Measurements from ENCODE around the gene ZNF506. TPM values are rescaled to one million over a fixed set of nuclear protein-coding genes. Genes with fewer than 3 reads are reported as not detected.

Gene ZNF506
- total RNA-seq, 1 donor from 2014 or later: 22.0 TPM

- DNase-seq (ENCODE audit: low spot score, unreplicated experiment): no peak
- Mint-ChIP-seq H3K36me3 (ENCODE audit: insufficient read depth) (no peaks in the 10 kb centered on the region), H3K4me3 (ENCODE audit: low read depth) (no peak overlapping the region), H3K4me1 (ENCODE audit: low read depth) (no peaks in the 10 kb centered on the region), H3K27ac (no peak overlapping the region), H3K9me3 (ENCODE audit: low read depth) (no peaks in the 10 kb centered on the region), H3K27me3 (no peaks in the 10 kb centered on the region)
- no peak for TF ChIP-seq CTCF (IDR thresholded peaks at IDR 0.05; ENCODE audit: unreplicated experiment)
Observed at GRCh38 chr19:19758164-19758563, 63.4 kb downstream of the ZNF506 start.

- DNase-seq (ENCODE audit: low spot score, unreplicated experiment): no peak
- Mint-ChIP-seq H3K4me1 (ENCODE audit: low read depth) (no peaks in the 10 kb centered on the region), H3K9me3 (ENCODE audit: low read depth) (no peaks in the 10 kb centered on the region), H3K27me3 (no peaks in the 10 kb centered on the region), H3K27ac (no peak overlapping the region), H3K36me3 (ENCODE audit: insufficient read depth) (no peaks in the 10 kb centered on the region), H3K4me3 (ENCODE audit: low read depth) (no peak overlapping the region)
- no peak for TF ChIP-seq CTCF (IDR thresholded peaks at IDR 0.05; ENCODE audit: unreplicated experiment)
Observed at GRCh38 chr19:19752760-19753403, 68.7 kb downstream of the ZNF506 start.

DNA sequence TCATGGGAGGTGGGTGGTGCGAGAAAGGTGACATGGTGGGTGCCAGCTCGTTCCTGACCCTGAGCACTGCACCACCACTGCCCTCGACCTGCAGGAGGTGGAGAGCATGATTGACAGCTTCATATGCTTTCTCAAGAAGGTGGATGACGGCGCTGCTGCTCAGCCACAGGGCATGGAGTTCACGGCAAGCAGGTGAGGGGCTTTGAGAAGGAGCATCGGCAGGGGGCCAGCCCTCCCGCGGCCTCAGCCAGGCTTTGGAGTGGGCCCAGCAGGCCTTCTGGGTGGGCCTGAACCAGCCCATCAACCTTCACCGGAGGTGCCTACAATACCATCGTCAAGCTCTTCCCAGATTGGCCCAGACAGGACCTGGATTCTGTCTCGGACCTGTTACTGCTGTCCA is 69.7 kb downstream of the ZNF506 start:
- Mint-ChIP-seq H3K36me3 (ENCODE audit: insufficient read depth) (no peaks in the 10 kb centered on the region), H3K4me3 (ENCODE audit: low read depth) (no peak overlapping the region)

DNA sequence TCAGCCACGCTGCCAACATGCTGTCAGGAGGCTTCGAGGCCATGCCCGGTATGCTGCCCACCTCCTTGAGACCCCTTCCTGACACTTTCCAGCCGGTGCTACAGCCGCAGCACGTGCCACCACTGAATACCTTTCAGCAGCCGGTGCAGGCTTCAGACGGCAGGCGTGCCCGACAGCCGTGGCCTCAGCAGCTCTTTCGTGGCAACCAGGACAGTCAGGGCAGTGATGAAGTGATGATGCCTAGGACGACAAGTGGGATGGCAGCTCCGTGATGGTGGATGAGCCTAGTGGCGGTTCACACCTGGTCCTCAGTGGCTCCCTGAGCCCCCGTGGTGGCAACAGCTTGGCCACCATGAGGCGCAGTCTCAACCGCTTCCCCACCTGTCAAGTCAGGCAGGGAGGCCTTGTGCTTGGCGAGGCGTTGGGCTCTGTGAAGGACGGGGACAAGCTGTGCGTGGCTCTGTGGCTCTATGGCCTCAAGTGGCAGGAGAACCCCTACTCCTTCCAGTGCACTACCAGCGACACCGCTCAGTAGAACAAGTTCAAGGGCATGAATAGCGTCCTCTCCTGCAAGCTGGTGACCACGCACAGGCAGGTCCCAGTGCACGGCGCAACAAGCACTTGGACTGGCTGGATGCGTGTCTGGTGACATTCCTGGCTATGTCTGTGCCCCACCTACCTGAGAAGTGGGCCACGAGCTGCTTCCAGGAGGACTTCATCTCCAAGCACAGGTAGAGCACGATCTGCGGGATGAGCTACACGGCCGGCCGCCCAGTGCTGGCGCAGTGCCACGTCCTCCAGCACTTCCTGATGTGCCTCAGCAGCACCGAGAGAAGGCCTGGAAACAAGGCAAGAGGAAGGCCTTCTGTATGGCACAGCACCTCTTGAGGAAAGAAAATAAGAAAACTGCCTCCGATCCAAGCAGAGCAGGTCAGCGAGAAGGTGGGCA is 70.4 kb downstream of the ZNF506 start:
- no peak for DNase-seq (ENCODE audit: low spot score, unreplicated experiment)
- no peaks in the 10 kb centered on the region for H3K9me3 Mint-ChIP-seq (ENCODE audit: low read depth)
- no peaks in the 10 kb centered on the region for H3K36me3 Mint-ChIP-seq (ENCODE audit: insufficient read depth)
- TF ChIP-seq CTCF (IDR thresholded peaks at IDR 0.05; ENCODE audit: unreplicated experiment): no peak
- H3K4me1 Mint-ChIP-seq (ENCODE audit: low read depth): no peaks in the 10 kb centered on the region
- no peak overlapping the region for H3K4me3 Mint-ChIP-seq (ENCODE audit: low read depth)
- H3K27me3 Mint-ChIP-seq: no peaks in the 10 kb centered on the region
- H3K27ac Mint-ChIP-seq: no peak overlapping the region

More for the DNA sequence above, 69.7 kb downstream of the ZNF506 start:
- DNase-seq (ENCODE audit: low spot score, unreplicated experiment): no peak
- Mint-ChIP-seq H3K27ac (no peak overlapping the region), H3K4me1 (ENCODE audit: low read depth) (no peaks in the 10 kb centered on the region), H3K9me3 (ENCODE audit: low read depth) (no peaks in the 10 kb centered on the region), H3K27me3 (no peaks in the 10 kb centered on the region)
- TF ChIP-seq CTCF (IDR thresholded peaks at IDR 0.05; ENCODE audit: unreplicated experiment): no peak

GRCh38 chr19:19749908-19750841 is 71.4 kb downstream of the ZNF506 start:
- no peak for TF ChIP-seq CTCF (IDR thresholded peaks at IDR 0.05; ENCODE audit: unreplicated experiment)
- Mint-ChIP-seq H3K9me3 (ENCODE audit: low read depth) (no peaks in the 10 kb centered on the region), H3K27ac (no peak overlapping the region), H3K27me3 (no peaks in the 10 kb centered on the region), H3K4me1 (ENCODE audit: low read depth) (no peaks in the 10 kb centered on the region), H3K4me3 (ENCODE audit: low read depth) (no peak overlapping the region), H3K36me3 (ENCODE audit: insufficient read depth) (no peaks in the 10 kb centered on the region)
- no peak for DNase-seq (ENCODE audit: low spot score, unreplicated experiment)
